HepG2 (cell line): ENCODE results near the gene SLC4A11. TPM values are rescaled to one million over a fixed set of nuclear protein-coding genes. Genes with fewer than 3 reads are reported as not detected.

Experiments
- AGO1 ChIP-seq: fragments of 200-400 bp; formaldehyde crosslinking; IDR thresholded peaks from 2 replicates; pipeline ENCODE4 v1.6.1; 2017; ENCODE audit warnings: mild to moderate bottlenecking, low read depth, low read length, moderate library complexity; ENCODE audit not compliant: poor library complexity, severe bottlenecking
- ATAD3A ChIP-seq: sonication (generic); formaldehyde crosslinking; IDR thresholded peaks from 2 replicates; pipeline ENCODE4 v1.4.0; 2020; ENCODE audit warnings: missing genetic modification reagents
- CEBPB ChIP-seq: IDR thresholded peaks from 2 replicates; pipeline ENCODE4 v1.6.1; 2011; ENCODE audit warnings: low read depth, low read length, improper control_type of control experiment, borderline replicate concordance
- DNMT1 ChIP-seq: sonication (generic); formaldehyde crosslinking; IDR thresholded peaks from 2 replicates; pipeline ENCODE4 v1.5.1; 2020; ENCODE audit warnings: mild to moderate bottlenecking, missing genetic modification reagents
- FOXA3 ChIP-seq: IDR thresholded peaks from 2 replicates; pipeline ENCODE4 v1.6.1; 2016; ENCODE audit warnings: missing genetic modification reagents, missing compliant biosample characterization
- GMEB1 ChIP-seq: sonication (generic); formaldehyde crosslinking; IDR thresholded peaks from 2 replicates; pipeline ENCODE4 v1.5.1; 2020; ENCODE audit warnings: missing genetic modification reagents, mild to moderate bottlenecking, borderline replicate concordance
- HMG20B ChIP-seq: conservative IDR thresholded peaks from 2 replicates; pipeline ENCODE4 v1.6.1; 2016; ENCODE audit warnings: missing genetic modification reagents, missing compliant biosample characterization
- MAFG ChIP-seq: sonication (generic); formaldehyde crosslinking; IDR thresholded peaks from 2 replicates; pipeline ENCODE4 v1.5.1; 2020; ENCODE audit warnings: mild to moderate bottlenecking, missing genetic modification reagents
- MATR3 ChIP-seq: sonication (generic); formaldehyde crosslinking; IDR thresholded peaks from 2 replicates; pipeline ENCODE4 v1.4.0; 2020; ENCODE audit warnings: missing genetic modification reagents
- NONO ChIP-seq, 2 experiments: fragments of 450-650 bp in 1 of 2; sonication (generic) in 1 of 2; formaldehyde crosslinking in 1 of 2; IDR thresholded peaks in 1 of 2; conservative IDR thresholded peaks in 1 of 2; 2 replicates each; pipeline versions ENCODE4 v1.6.1 to v1.8.0; 2017 to 2022; ENCODE audit warnings: mild to moderate bottlenecking in 1 of 2, missing genetic modification reagents in 1 of 2, moderate library complexity in 1 of 2
- RBM22 ChIP-seq: fragments of 200-400 bp; formaldehyde crosslinking; optimal IDR thresholded peaks from 2 replicates; pipeline ENCODE3; 2017; ENCODE audit warnings: mild to moderate bottlenecking, low read length, moderate library complexity
- SNAI1 ChIP-seq: sonication (generic); formaldehyde crosslinking; IDR thresholded peaks from 2 replicates; pipeline ENCODE4 v1.5.0; 2020; ENCODE audit warnings: mild to moderate bottlenecking, missing genetic modification reagents, borderline replicate concordance
- STAG1 ChIP-seq: sonication (generic); formaldehyde crosslinking; IDR thresholded peaks from 2 replicates; pipeline ENCODE4 v1.4.0; 2020; ENCODE audit warnings: missing genetic modification reagents
- TAF15 ChIP-seq: fragments of 200-400 bp; formaldehyde crosslinking; IDR thresholded peaks from one replicate; pipeline ENCODE4 v1.6.1; 2018; ENCODE audit warnings: mild to moderate bottlenecking, low read depth, low read length; ENCODE audit not compliant: poor library complexity, severe bottlenecking
- TARDBP ChIP-seq: sonication (generic); formaldehyde crosslinking; IDR thresholded peaks from 2 replicates; pipeline ENCODE4 v1.8.0; 2022; ENCODE audit warnings: mild to moderate bottlenecking, missing genetic modification reagents
- TCF12 ChIP-seq, 2 experiments: fragments of 450-650 bp in 1 of 2; sonication (generic) in 1 of 2; formaldehyde crosslinking in 1 of 2; IDR thresholded peaks; 2 replicates each; pipeline versions ENCODE4 v1.6.1 to v1.8.0; 2017 to 2022; ENCODE audit warnings: antibody characterized with exemption in 1 of 2, mild to moderate bottlenecking in 1 of 2, missing genetic modification reagents in 1 of 2, moderate library complexity in 1 of 2
- ZC3H4 ChIP-seq: sonication (generic); formaldehyde crosslinking; IDR thresholded peaks from 2 replicates; pipeline ENCODE4 v1.4.0; 2020; ENCODE audit warnings: missing genetic modification reagents, borderline replicate concordance
- ZNF296 ChIP-seq: sonication (generic); formaldehyde crosslinking; conservative IDR thresholded peaks from 2 replicates; pipeline ENCODE4 v1.5.0; 2020; ENCODE audit warnings: mild to moderate bottlenecking, missing genetic modification reagents
- ZNF34 ChIP-seq: sonication (generic); formaldehyde crosslinking; IDR thresholded peaks from 2 replicates; pipeline ENCODE4 v1.4.0; 2020; ENCODE audit warnings: mild to moderate bottlenecking, missing genetic modification reagents, borderline replicate concordance
- ZNF850 ChIP-seq: sonication (generic); formaldehyde crosslinking; conservative IDR thresholded peaks from 2 replicates; pipeline ENCODE4 v1.9.0; 2021; ENCODE audit warnings: mild to moderate bottlenecking, missing genetic modification reagents
- ZSCAN31 ChIP-seq: sonication (generic); formaldehyde crosslinking; IDR thresholded peaks from 2 replicates; pipeline ENCODE4 v1.5.0; 2020; ENCODE audit warnings: low read depth, mild to moderate bottlenecking, missing genetic modification reagents
- polyA plus RNA-seq, 8 experiments: library from polyadenylated mRNA; depleted of rRNA in 3 of 8; stranded (reverse) in 7 of 8; unstranded in 1 of 8; fragments of >200 nt; fragmentation: Illumina TruSeq in 4 of 8; extraction: Trizol in 4 of 8; gene quantifications; 2 replicates each; pipeline versions ENCODE4 v1.2.1 to v1.2.3, GENCODE V29; 2011 to 2016; ENCODE audit warnings: low read depth in 4 of 8, missing spikeins in 1 of 8, mixed read lengths in 1 of 8; ENCODE audit not compliant: insufficient read depth in 1 of 8
- total RNA-seq, 5 experiments: library from RNA; depleted of rRNA; stranded (reverse); fragments of >200 nt; fragmentation: Illumina TruSeq; extraction: Trizol; gene quantifications; 2 replicates each; pipeline ENCODE4 v1.2.3, GENCODE V29; 2016; ENCODE audit warnings: low read depth in 1 of 5
- TF ChIP-seq, protein P1 (sequence below): sonication (generic); formaldehyde crosslinking; conservative IDR thresholded peaks from 2 replicates; pipeline ENCODE4 v1.4.0; 2020; ENCODE audit warnings: missing genetic modification reagents

Gene SLC4A11
- total and polyA plus RNA-seq, 2 of the 13 experiments (the other 11 are each of a cell fraction or from before 2014, with no cell fraction given), result 3.9 to 27.0 TPM

- TF ChIP-seq GMEB1 (CRISPR knock-in tag) (peak; percentile 80), ZNF34 (peak; percentile 80; the same call in 1 of the 2 replicates), TAF15 (peak; percentile 37), HMG20B (CRISPR knock-in tag) (peak; percentile 91), TARDBP (CRISPR knock-in tag) (peak; percentile 98), CEBPB (no peak), AGO1 (no peak), FOXA3 (CRISPR knock-in tag) (peak; percentile 99), NONO (IDR thresholded peaks at IDR 0.05) (no peak), NONO (CRISPR knock-in tag; conservative IDR thresholded peaks at IDR 0.05) (peak; percentile 99), ZSCAN31 (CRISPR knock-in tag) (peak; percentile 96), MAFG (no peak; the same call in 1 of the 2 replicates), ZC3H4 (CRISPR knock-in tag) (no peak), RBM22 (peak; percentile 87), ZNF296 (no peak), DNMT1 (CRISPR knock-in tag) (no peak; the same call in 1 of the 2 replicates), ZNF850 (CRISPR knock-in tag) (peak; percentile 77; the same call in 1 of the 2 replicates), ATAD3A (CRISPR knock-in tag) (no peak), MATR3 (CRISPR knock-in tag) (no peak), SNAI1 (CRISPR knock-in tag) (peak; percentile 97; the same call in 1 of the 2 replicates), TCF12 (IDR thresholded peaks at IDR 0.05) (no peak), TCF12 (CRISPR knock-in tag; IDR thresholded peaks at IDR 0.05) (peak; percentile 100), STAG1 (peak; percentile 37)
- TF ChIP-seq, protein P1, sequence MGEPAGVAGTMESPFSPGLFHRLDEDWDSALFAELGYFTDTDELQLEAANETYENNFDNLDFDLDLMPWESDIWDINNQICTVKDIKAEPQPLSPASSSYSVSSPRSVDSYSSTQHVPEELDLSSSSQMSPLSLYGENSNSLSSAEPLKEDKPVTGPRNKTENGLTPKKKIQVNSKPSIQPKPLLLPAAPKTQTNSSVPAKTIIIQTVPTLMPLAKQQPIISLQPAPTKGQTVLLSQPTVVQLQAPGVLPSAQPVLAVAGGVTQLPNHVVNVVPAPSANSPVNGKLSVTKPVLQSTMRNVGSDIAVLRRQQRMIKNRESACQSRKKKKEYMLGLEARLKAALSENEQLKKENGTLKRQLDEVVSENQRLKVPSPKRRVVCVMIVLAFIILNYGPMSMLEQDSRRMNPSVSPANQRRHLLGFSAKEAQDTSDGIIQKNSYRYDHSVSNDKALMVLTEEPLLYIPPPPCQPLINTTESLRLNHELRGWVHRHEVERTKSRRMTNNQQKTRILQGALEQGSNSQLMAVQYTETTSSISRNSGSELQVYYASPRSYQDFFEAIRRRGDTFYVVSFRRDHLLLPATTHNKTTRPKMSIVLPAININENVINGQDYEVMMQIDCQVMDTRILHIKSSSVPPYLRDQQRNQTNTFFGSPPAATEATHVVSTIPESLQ (CRISPR knock-in tag), result peak; percentile 65; the same call in 1 of the 2 replicates
These were observed 16.1 kb downstream of the SLC4A11 start (continued) for GRCh38 chr20:3222635-3223600.
